Neural progenitor cell (in vitro differentiated cells): ENCODE results near the gene UNC93A.

Source experiments
- CTCF ChIP-seq: fragments of 200-600 bp; sonication (generic); IDR thresholded peaks from 2 replicates; pipeline ENCODE4 v1.5.1; 2017; ENCODE audit warnings: antibody characterized with exemption, mild to moderate bottlenecking
- EZH2 ChIP-seq: fragments of 200-600 bp; sonication (generic); IDR thresholded peaks from 2 replicates; pipeline ENCODE4 v1.6.1; 2017; ENCODE audit warnings: antibody characterized with exemption, mild to moderate bottlenecking, moderate library complexity

- TF ChIP-seq CTCF (no peak), EZH2 (no peak)
These were observed 32.0 kb downstream of the UNC93A start for GRCh38 chr6:167323111-167323510.
